Kidney glomerular epithelial cell (primary cell): Measurements from ENCODE around the gene TMEM94.
"Not testable (repeated sequence)": the region's sequence is repeated elsewhere in the genome, so short reads cannot be mapped to it uniquely, and the experiment has no call there.

Experiments
- DNase-seq: peaks from one replicate; lab custom pipeline; 2025; lab: John Stamatoyannopoulos, UW

Gene TMEM94

DNA sequence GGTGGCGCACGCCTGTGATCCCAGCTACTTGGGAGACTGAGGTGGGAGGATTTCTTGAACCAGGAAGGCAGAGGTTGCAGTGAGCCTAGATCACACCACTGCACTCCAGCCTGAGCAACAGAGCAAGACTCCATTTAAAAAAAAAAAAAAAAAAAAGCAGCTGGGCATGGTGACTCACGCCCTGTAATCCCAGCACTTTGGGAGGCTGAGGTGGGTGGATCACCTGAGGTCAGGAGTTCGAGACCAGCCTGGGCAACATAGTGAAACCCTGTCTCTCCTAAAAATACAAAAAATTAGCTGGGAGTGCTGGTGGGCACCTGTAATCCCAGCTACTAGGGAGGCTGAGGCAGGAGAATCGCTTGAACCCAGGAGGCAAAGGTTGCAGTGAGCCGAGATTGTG, 10.5 kb upstream of the TMEM94 start:
- not testable (repeated sequence) for DNase-seq

- peak; percentile 16 for DNase-seq
Observed at GRCh38 chr17:75447951-75448856, 8.2 kb upstream of the TMEM94 start.

GRCh38 chr17:75450270-75450669, 6.2 kb upstream of the TMEM94 start:
- no peak for DNase-seq

DNA sequence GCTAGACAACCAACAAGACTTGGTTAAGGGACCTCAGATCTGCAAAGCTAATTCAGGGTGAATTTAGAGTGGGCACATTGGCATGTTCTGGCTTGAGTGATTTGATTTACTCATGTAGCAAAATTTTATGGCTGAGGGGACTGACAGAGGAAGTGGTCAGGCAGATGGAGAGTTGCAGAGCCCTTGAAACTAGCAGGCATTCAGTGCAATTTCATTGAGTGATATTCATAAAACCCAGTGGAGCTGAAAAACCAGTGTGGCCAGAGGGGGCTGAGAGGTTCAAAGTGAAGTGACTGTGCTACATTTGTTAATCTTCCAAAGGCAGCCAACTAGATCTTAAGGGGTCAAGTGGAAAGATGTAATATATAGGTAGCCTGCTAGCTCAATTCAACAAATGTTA, 2.2 kb upstream of the TMEM94 start:
- peak; percentile 83 for DNase-seq

- DNase-seq = not testable (repeated sequence)
Observed at GRCh38 chr17:75454672-75455071, 1.8 kb upstream of the TMEM94 start.

DNA sequence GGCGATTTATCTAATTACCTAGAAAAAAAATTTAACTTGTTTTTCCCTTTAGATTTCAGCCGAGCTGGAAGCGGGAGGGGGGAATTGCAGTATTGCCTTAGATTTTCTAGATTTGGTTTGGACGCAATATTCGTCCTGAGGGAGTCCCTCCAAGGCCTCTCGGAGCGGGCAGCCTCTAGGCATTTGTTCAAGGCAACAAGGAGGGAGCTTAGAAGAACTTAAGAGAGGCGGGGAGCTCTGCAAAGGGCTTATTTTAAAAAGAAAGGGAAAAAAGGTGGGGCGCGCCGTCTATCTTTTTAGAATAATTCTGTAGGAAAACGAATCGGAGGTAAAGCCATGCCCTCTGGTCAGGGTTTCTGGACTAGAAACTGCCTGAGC, 407 bp upstream of the TMEM94 start:
- DNase-seq = no peak

GRCh38 chr17:75457047-75457654, 716 bp downstream of the TMEM94 start:
- DNase-seq = no peak

- no peak for DNase-seq
Observed at GRCh38 chr17:75459246-75459589, 2.8 kb downstream of the TMEM94 start.

DNA sequence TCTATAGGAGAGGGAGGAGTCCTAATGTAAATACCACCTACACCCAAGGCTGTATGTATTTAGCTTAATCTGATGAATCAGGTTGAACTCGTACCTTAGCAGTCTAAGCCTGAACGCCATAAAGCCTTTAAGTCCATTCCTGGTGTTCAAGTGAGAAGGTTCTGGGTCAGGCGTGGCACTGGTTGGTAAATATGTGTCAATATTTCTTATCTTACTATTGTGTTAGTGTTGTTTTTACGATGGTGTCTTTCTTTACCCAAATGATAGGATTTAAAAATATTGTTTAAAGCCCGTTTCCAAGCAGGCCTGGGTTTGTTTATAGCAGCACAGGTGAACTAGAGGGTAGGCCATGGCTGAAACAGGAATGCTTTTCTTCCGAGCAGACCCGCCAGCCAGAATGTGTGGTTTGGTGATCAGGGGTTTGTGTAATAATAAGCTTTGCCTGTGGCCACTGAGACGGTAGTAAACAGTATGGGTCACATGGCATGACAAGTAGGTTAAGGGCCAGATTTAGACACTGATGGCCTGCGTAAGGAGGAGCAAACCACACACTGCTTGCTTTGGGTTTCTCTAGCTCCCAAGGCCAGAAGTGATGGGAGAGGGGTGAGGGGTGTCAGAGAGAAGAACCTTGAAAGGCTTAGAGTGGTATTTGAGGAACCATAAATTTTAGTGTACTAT, 3.3 kb downstream of the TMEM94 start:
- no peak for DNase-seq

- DNase-seq = no peak
Observed at GRCh38 chr17:75460295-75460694, 3.9 kb downstream of the TMEM94 start.

- DNase-seq = no peak
Observed at GRCh38 chr17:75463603-75464002, 7.2 kb downstream of the TMEM94 start.

DNA sequence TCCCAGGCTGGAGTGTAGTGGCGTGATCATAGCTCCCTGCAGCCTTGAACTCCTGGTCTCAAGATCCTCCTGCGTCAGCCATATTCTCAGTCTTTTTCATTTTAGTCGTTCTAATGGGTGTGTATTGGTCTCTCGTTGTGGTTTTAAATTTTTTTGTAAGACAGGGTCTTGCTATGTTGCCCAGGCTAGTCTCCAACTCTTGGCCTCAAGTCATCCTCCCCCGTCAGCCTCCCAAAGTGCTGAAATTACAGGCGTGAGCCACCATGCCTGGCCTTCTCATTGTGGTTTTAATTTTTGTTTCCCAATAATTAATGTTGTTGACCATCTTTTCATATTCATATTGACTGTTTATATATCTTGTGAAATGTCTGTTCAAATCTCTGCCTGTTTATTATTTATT, 8.6 kb downstream of the TMEM94 start:
- DNase-seq = no peak

- DNase-seq = no peak
Observed at GRCh38 chr17:75468291-75468754, 11.9 kb downstream of the TMEM94 start.

- no peak for DNase-seq
Observed at GRCh38 chr17:75468779-75469373, 12.4 kb downstream of the TMEM94 start.

- DNase-seq = no peak
Observed at GRCh38 chr17:75471207-75471606, 14.8 kb downstream of the TMEM94 start.

GRCh38 chr17:75472119-75472518, 15.7 kb downstream of the TMEM94 start:
- no peak for DNase-seq

DNA sequence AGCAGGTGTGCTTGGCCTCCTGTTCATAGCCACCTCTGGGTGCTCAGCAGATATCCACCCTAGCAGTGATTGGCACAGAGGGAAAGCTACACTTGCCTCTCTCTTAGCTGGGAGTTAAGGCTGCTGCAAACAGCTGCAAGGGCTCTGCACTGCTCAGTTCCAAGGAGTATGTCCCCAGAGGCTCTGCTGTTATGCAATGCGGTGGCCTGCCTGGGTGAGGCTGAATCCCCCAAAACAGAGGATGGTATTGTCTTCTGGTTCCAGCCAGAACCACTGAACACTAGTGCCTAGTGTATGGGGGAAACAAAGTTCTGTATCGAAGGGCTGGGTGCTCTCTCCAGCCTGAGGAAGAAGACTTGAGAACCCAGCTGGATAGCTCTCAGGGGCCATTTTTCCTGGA, 16.8 kb downstream of the TMEM94 start:
- no peak for DNase-seq

DNA sequence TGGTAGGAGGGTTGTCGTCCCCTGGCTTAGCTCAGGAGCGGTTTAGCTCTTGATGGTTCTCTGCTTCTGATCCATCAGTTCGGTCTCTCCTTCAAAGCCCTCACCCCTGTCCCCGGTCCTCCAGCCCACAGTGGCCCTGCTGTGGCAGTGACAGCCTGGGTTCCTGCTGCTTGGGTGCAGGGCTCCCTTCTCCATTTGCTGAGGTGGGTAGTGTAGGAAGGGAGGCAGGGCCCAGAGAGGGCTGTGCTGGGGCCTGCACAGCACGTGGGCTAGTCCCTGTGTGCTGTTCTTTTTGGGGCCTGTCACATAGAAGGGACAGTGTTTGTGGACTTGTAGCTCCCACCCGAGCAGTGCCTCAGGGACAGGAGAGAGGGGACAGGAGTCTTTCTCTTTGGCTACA, 18.3 kb downstream of the TMEM94 start:
- no peak for DNase-seq

- no peak for DNase-seq
Observed at GRCh38 chr17:75475144-75475835, 18.9 kb downstream of the TMEM94 start.

- DNase-seq = no peak
Observed at GRCh38 chr17:75475851-75476250, 19.4 kb downstream of the TMEM94 start.

- peak; percentile 53 for DNase-seq
Observed at GRCh38 chr17:75476271-75476671, 19.8 kb downstream of the TMEM94 start.
